Sciatic nerve (tissue), 2 donors: Measurements from ENCODE around the gene NUP88. TPM values are rescaled to one million over a fixed set of nuclear protein-coding genes. Genes with fewer than 3 reads are reported as not detected.
"Not testable (repeated sequence)": the region's sequence is repeated elsewhere in the genome, so short reads cannot be mapped to it uniquely, and the experiment has no call there.

Experiments
- ATAC-seq: fragments of 200-7000 bp; cut with Tn5 transposase; one replicate; pipeline ENCODE4 v1.9.1; 2020; ENCODE audit warnings: mild to moderate bottlenecking, moderate library complexity
- DNase-seq: peaks from one replicate; pipeline ENCODE4 v3.0.0-alpha.2; 2020; ENCODE audit warnings: low spot score
- intact Hi-C: fragments of 100-400 bp; cut with DNase I; formaldehyde crosslinking; loops from one replicate; pipeline ENCODE4 v1.14.2; 2022
- total RNA-seq: library from RNA; stranded (reverse); fragmentation: NEBNext Ultra II Directional; extraction: Animal tissue kit (Norgen Biotek cat#: 25700); gene quantifications from one replicate; pipeline ENCODE4 v1.2.1, GENCODE V29; 2021
- donor health status: DM: no; HTN: no; CAD: no.
- donor health status: DM: no; HTN: no; CAD: no.

The NUP88 gene
- total RNA-seq = 55.8 TPM

- intact Hi-C loops = no loop called here
Measured at GRCh38 chr17:5419356-5419958, at the start of gene NUP88. NUP88 (minus strand) TSS chr17:5419662; CDS start chr17:5419650, 12 bp downstream.

GRCh38 chr17:5468075-5468473 lies 48.6 kb upstream of the NUP88 start:
- intact Hi-C loops = no loop called here
- DNase-seq = no peak

More at GRCh38 chr17:5419356-5419958, at the start of gene NUP88:
- peak; percentile 100 for ATAC-seq
- DNase-seq = peak; percentile 97

GRCh38 chr17:5467416-5467815 lies 48.0 kb upstream of the NUP88 start:
- ATAC-seq = no peak

More at GRCh38 chr17:5468075-5468473, 48.6 kb upstream of the NUP88 start:
- no peak for ATAC-seq

GRCh38 chr17:5466295-5466694 lies 46.8 kb upstream of the NUP88 start:
- ATAC-seq (no peak), DNase-seq (no peak)
- intact Hi-C loops = no loop called here

More at GRCh38 chr17:5467416-5467815, 48.0 kb upstream of the NUP88 start:
- no peak for DNase-seq
- intact Hi-C loops = no loop called here

- intact Hi-C loops = no loop called here
- ATAC-seq (no peak), DNase-seq (no peak)
Measured at GRCh38 chr17:5464717-5465507, 45.5 kb upstream of the NUP88 start.

- DNase-seq = no peak
- intact Hi-C loops = no loop called here
- ATAC-seq = peak; percentile 82
Measured at GRCh38 chr17:5446786-5447185, 27.3 kb upstream of the NUP88 start.

- intact Hi-C loops = no loop called here
- no peak for DNase-seq
- no peak for ATAC-seq
Measured at GRCh38 chr17:5444209-5444608, 24.7 kb upstream of the NUP88 start.

- ATAC-seq (no peak), DNase-seq (no peak)
- intact Hi-C loops = no loop called here
Measured at GRCh38 chr17:5443728-5444127, 24.3 kb upstream of the NUP88 start.

- DNase-seq = no peak
- no peak for ATAC-seq
- intact Hi-C loops = no loop called here
Measured at GRCh38 chr17:5439446-5439764, 19.9 kb upstream of the NUP88 start.

GRCh38 chr17:5438716-5439445 lies 19.4 kb upstream of the NUP88 start, which contains the start of gene C1QBP:
C1QBP (minus strand) TSS chr17:5439155; CDS start chr17:5439073, 82 bp downstream.
- intact Hi-C loops = no loop called here
- ATAC-seq (peak; percentile 98), DNase-seq (peak; percentile 95)

GRCh38 chr17:5437721-5438317 lies 18.4 kb upstream of the NUP88 start:
- no peak for ATAC-seq
- intact Hi-C loops = no loop called here

GRCh38 chr17:5435781-5436315 lies 16.4 kb upstream of the NUP88 start:
- DNase-seq, ATAC-seq, intact Hi-C loops: not testable (repeated sequence)

More at GRCh38 chr17:5437721-5438317, 18.4 kb upstream of the NUP88 start:
- DNase-seq = no peak

- intact Hi-C loops = no loop called here
- no peak for DNase-seq
- no peak for ATAC-seq
Measured at GRCh38 chr17:5434984-5435383, 15.5 kb upstream of the NUP88 start.

- DNase-seq = no peak
- no peak for ATAC-seq
- intact Hi-C loops = no loop called here
Measured at GRCh38 chr17:5431949-5432556, 12.6 kb upstream of the NUP88 start.

- ATAC-seq, intact Hi-C loops, DNase-seq: not testable (repeated sequence)
Measured at GRCh38 chr17:5431234-5431633, 11.8 kb upstream of the NUP88 start.

GRCh38 chr17:5430413-5430999 lies 11.0 kb upstream of the NUP88 start:
- ATAC-seq = no peak
- no peak for DNase-seq
- intact Hi-C loops = no loop called here

- intact Hi-C loops = no loop called here
- DNase-seq (no peak), ATAC-seq (no peak)
Measured at GRCh38 chr17:5429191-5429887, 9.9 kb upstream of the NUP88 start.

- ATAC-seq (no peak), DNase-seq (no peak)
- intact Hi-C loops = no loop called here
Measured at GRCh38 chr17:5425826-5426225, 6.4 kb upstream of the NUP88 start.
